Fibroblast of mammary gland (primary cell): Measurements from ENCODE around the gene FOXP4.

Experiments
- DNase-seq: peaks from one replicate; pipeline ENCODE4 v3.0.0-alpha.2; 2010; ENCODE audit warnings: low read depth
- H3K4me3 ChIP-seq: 2 replicates; pipeline ENCODE4 v1.5.1; 2011; ENCODE audit warnings: low read depth, mild to moderate bottlenecking, low read length, moderate library complexity; ENCODE audit not compliant: control insufficient read depth
- CTCF ChIP-seq: conservative IDR thresholded peaks from 2 replicates; pipeline ENCODE4 v1.5.1; 2011; ENCODE audit warnings: low read depth, low read length, inconsistent platforms; ENCODE audit not compliant: control insufficient read depth, insufficient read depth

FOXP4 gene

GRCh38 chr6:41551857-41552256 lies 5.7 kb downstream of the FOXP4 start:
- DNase-seq, result no peak
- H3K4me3 ChIP-seq, result no peak overlapping the region
- TF ChIP-seq CTCF, result no peak

GRCh38 chr6:41552723-41553122 lies 6.5 kb downstream of the FOXP4 start:
- H3K4me3 ChIP-seq, result no peak overlapping the region
- no peak for DNase-seq
- TF ChIP-seq CTCF, result no peak

- H3K4me3 ChIP-seq, result no peak overlapping the region
- no peak for TF ChIP-seq CTCF
- DNase-seq, result no peak
These were observed 7.3 kb downstream of the FOXP4 start for GRCh38 chr6:41553405-41553999.

- no peak for DNase-seq
- TF ChIP-seq CTCF, result no peak
- H3K4me3 ChIP-seq, result no peak overlapping the region
These were observed 9.4 kb downstream of the FOXP4 start for GRCh38 chr6:41555326-41556300.

- H3K4me3 ChIP-seq, result no peak overlapping the region
- DNase-seq, result no peak
- no peak for TF ChIP-seq CTCF
These were observed 11.2 kb downstream of the FOXP4 start for GRCh38 chr6:41557335-41557734.

- TF ChIP-seq CTCF, result no peak
- no peak for DNase-seq
- H3K4me3 ChIP-seq, result no peak overlapping the region
These were observed 12.0 kb downstream of the FOXP4 start for GRCh38 chr6:41558033-41558807.
